MCF 10A (cell line): ENCODE data around the gene CDKN1B. TPM values are rescaled to one million over a fixed set of nuclear protein-coding genes. Genes with fewer than 3 reads are reported as not detected.
A peak's percentile ranks its signal among the peaks of the same experiment; 100 is the strongest.

Experiments
- BruUV-seq: library from RNA; stranded (reverse); fragments of 400-500 nt; replicated peaks from 2 replicates; lab custom pipeline; 2021; lab: Mats Ljungman, UMichigan
- CTCF ChIA-PET: fragments of 300-600 bp; sonication (Branson Sonifier 250); formaldehyde crosslinking; extraction: SDS; loops from one replicate; lab custom pipeline; 2021; ENCODE audit warnings: antibody characterized with exemption, inconsistent platforms; lab: Yijun Ruan, JAX
- POLR2A ChIA-PET: fragments of 300-600, 350-650 bp; sonication (Branson Sonifier 250); formaldehyde crosslinking; extraction: SDS; loops from one replicate; lab custom pipeline; 2020; ENCODE audit warnings: antibody characterized with exemption, inconsistent platforms; lab: Yijun Ruan, JAX
- DNase-seq: peaks from one replicate; pipeline ENCODE4 v3.0.0-alpha.2; 2018; ENCODE audit not compliant: unreplicated experiment
- H3K27ac Mint-ChIP-seq: one replicate; pipeline ENCODE4 v1.8.0; 2022; ENCODE audit warnings: mild to moderate bottlenecking, low read depth, mixed read lengths; ENCODE audit not compliant: unreplicated experiment
- H3K27me3 Mint-ChIP-seq: one replicate; pipeline ENCODE4 v1.8.0; 2022; ENCODE audit warnings: mixed read lengths; ENCODE audit not compliant: insufficient read depth, unreplicated experiment
- H3K36me3 Mint-ChIP-seq: one replicate; pipeline ENCODE4 v1.8.0; 2022; ENCODE audit warnings: mild to moderate bottlenecking, moderate library complexity, mixed read lengths; ENCODE audit not compliant: insufficient read depth, unreplicated experiment
- H3K4me1 Mint-ChIP-seq: one replicate; pipeline ENCODE4 v1.8.0; 2022; ENCODE audit warnings: mixed read lengths; ENCODE audit not compliant: insufficient read depth, unreplicated experiment
- H3K4me3 Mint-ChIP-seq: one replicate; pipeline ENCODE4 v1.8.0; 2022; ENCODE audit warnings: mild to moderate bottlenecking, moderate library complexity, mixed read lengths; ENCODE audit not compliant: unreplicated experiment
- H3K9me3 Mint-ChIP-seq: one replicate; pipeline ENCODE4 v1.8.0; 2022; ENCODE audit warnings: mixed read lengths; ENCODE audit not compliant: unreplicated experiment
- CTCF ChIP-seq: fragments of 200-600 bp; IDR thresholded peaks from one replicate; pipeline ENCODE4 v1.8.0; 2022; ENCODE audit warnings: antibody characterized with exemption, mild to moderate bottlenecking; ENCODE audit not compliant: unreplicated experiment
- intact Hi-C: fragments of 100-400 bp; cut with micrococcal nuclease; formaldehyde crosslinking; loops from 2 replicates; pipeline ENCODE4 v1.14.1; 2022
- total RNA-seq: library from RNA; stranded (reverse); gene quantifications from 2 replicates; pipeline ENCODE4 v1.2.3, GENCODE V29; 2022

Gene CDKN1B
- total RNA-seq, 1 experiment from 2014 or later = 33.9 TPM

GRCh38 chr12:12720052-12720451, 2.9 kb downstream of the CDKN1B start:
- no peak for TF ChIP-seq CTCF
- no TSS peak for BruUV-seq
- CTCF ChIA-PET = interaction anchor here (0.6 to 2.2 kb wide), 2 partner anchors 8 to 17 kb away, joined by 4 to 12 read pairs; no protein-coding TSS in a partner anchor
- Mint-ChIP-seq H3K4me3 (peak overlapping the region; percentile 98), H3K4me1 (peaks cover 23% of the 10 kb centered on the region), H3K36me3 (peaks cover 78% of the 10 kb centered on the region), H3K27me3 (no peaks in the 10 kb centered on the region), H3K27ac (peak overlapping the region; percentile 99), H3K9me3 (no peaks in the 10 kb centered on the region)
- intact Hi-C loops = loop anchor here (5.0 kb wide), 1 partner anchor 172 kb away; the partner anchor contains the start of gene GPRC5A
- peak; percentile 35 for DNase-seq
- POLR2A ChIA-PET = interaction anchor here (0.6 to 13.4 kb wide), 17 partner anchors 6 to 1549 kb away, joined by 3 to 163 read pairs (median 6); partner anchors contain the start of genes BORCS5, CREBL2, ETV6 and GPRC5A

- no peak for TF ChIP-seq CTCF
- DNase-seq = peak; percentile 47
- H3K27ac Mint-ChIP-seq = peak overlapping the region; percentile 99
- intact Hi-C loops = loop anchor here (5.0 kb wide), 1 partner anchor 172 kb away; the partner anchor contains the start of gene GPRC5A
- H3K4me1 Mint-ChIP-seq = peaks cover 19% of the 10 kb centered on the region
- H3K9me3 Mint-ChIP-seq = no peaks in the 10 kb centered on the region
- H3K27me3 Mint-ChIP-seq = no peaks in the 10 kb centered on the region
- no TSS peak for BruUV-seq
- CTCF ChIA-PET = interaction anchor here (0.6 to 2.2 kb wide), 3 partner anchors 7 to 16 kb away, joined by 3 to 11 read pairs (median 4); no protein-coding TSS in a partner anchor
- peak overlapping the region; percentile 98 for H3K4me3 Mint-ChIP-seq
- POLR2A ChIA-PET = interaction anchor here (0.6 to 13.4 kb wide), 16 partner anchors 11 to 887 kb away, joined by 3 to 163 read pairs (median 5); partner anchors contain the start of genes BORCS5, EMP1, GPRC5A and LRP6
- peaks cover 79% of the 10 kb centered on the region for H3K36me3 Mint-ChIP-seq
Observed at GRCh38 chr12:12720672-12721161, 3.5 kb downstream of the CDKN1B start.

- Mint-ChIP-seq H3K27me3 (no peaks in the 10 kb centered on the region), H3K27ac (peak overlapping the region; percentile 99), H3K4me1 (peaks cover 14% of the 10 kb centered on the region), H3K4me3 (peak overlapping the region; percentile 98), H3K9me3 (no peaks in the 10 kb centered on the region), H3K36me3 (peaks cover 81% of the 10 kb centered on the region)
- CTCF ChIA-PET = interaction anchor here (0.6 to 2.2 kb wide), 3 partner anchors 16 to 160 kb away, joined by 3 to 11 read pairs (median 3); no protein-coding TSS in a partner anchor
- no TSS peak for BruUV-seq
- DNase-seq = peak; percentile 50
- intact Hi-C loops = loop anchor here (5.0 kb wide), 1 partner anchor 171 kb away; the partner anchor contains the start of gene GPRC5A
- POLR2A ChIA-PET = interaction anchor here (0.6 to 13.4 kb wide), 15 partner anchors 10 to 888 kb away, joined by 3 to 163 read pairs (median 5); partner anchors contain the start of genes BORCS5, EMP1, GPRC5A and LRP6
- no peak for TF ChIP-seq CTCF
Observed at GRCh38 chr12:12721176-12721751, 4.1 kb downstream of the CDKN1B start.
